ENCODE measurements around the gene GNPDA2.

Gene GNPDA2

GRCh38 chr4:44663539-44664263 lies 62.7 kb downstream of the GNPDA2 start:
- TF ChIP-seq, protein P1, sequence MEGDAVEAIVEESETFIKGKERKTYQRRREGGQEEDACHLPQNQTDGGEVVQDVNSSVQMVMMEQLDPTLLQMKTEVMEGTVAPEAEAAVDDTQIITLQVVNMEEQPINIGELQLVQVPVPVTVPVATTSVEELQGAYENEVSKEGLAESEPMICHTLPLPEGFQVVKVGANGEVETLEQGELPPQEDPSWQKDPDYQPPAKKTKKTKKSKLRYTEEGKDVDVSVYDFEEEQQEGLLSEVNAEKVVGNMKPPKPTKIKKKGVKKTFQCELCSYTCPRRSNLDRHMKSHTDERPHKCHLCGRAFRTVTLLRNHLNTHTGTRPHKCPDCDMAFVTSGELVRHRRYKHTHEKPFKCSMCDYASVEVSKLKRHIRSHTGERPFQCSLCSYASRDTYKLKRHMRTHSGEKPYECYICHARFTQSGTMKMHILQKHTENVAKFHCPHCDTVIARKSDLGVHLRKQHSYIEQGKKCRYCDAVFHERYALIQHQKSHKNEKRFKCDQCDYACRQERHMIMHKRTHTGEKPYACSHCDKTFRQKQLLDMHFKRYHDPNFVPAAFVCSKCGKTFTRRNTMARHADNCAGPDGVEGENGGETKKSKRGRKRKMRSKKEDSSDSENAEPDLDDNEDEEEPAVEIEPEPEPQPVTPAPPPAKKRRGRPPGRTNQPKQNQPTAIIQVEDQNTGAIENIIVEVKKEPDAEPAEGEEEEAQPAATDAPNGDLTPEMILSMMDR (conservative IDR thresholded peaks at IDR 0.05): no peak
- no peak for TF ChIP-seq ZFX (IDR thresholded peaks at IDR 0.05)
- no peak overlapping the region for H3K27ac ChIP-seq

DNA sequence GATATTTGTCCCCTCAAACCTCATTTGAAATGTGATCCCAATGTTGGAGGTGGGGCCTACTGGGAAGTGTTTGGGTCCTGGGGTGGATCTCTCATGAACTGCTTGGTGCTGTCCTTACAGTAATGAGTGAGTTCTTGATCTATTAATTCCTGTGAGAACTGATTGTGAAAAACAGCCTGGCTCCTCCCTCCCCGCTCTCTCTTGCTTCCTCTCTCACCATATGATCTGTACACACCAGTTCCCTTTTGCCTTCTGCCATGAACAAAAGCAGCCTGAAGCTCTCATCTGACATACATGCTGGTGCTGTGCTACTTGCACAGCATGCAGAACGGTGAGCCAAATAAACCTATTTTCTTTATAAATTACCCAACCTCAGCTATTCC lies 63.7 kb downstream of the GNPDA2 start:
- no peak overlapping the region for H3K27ac ChIP-seq
- TF ChIP-seq, protein P1 (conservative IDR thresholded peaks at IDR 0.05): no peak
- TF ChIP-seq ZFX (IDR thresholded peaks at IDR 0.05): no peak

DNA sequence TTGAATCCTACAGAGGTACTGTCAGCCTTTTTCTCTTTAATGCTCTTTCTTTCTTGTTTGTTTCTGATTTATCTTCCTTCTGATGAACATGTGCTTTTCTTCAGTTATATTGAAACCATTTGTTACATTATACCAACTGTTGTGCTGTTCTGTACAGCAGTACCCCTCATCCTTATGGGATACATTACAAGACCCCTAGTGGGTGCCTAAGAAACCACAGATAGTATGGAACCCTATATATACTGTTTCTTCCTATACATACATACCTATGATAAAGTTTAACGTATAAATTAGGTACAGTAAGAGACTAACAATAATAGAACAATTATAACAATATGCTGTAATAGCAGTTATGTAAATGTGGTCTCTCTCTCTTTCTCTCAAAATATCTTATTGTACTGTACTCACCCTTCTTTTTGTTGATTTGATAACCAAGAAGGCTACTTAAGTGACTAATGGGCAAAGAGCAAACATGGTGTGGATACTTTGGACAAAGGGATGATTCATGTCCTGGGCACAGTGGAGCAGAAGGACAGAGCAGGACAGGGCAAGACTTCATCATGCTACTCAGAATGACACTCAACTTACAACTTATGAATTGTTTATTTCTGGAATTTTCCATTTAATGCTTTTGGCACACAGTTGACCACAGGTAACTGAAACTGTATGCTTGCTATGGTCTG lies 64.3 kb downstream of the GNPDA2 start:
- H3K27ac ChIP-seq: no peak overlapping the region
- TF ChIP-seq ZFX (IDR thresholded peaks at IDR 0.05): no peak
- TF ChIP-seq, protein P1 (conservative IDR thresholded peaks at IDR 0.05): no peak

DNA sequence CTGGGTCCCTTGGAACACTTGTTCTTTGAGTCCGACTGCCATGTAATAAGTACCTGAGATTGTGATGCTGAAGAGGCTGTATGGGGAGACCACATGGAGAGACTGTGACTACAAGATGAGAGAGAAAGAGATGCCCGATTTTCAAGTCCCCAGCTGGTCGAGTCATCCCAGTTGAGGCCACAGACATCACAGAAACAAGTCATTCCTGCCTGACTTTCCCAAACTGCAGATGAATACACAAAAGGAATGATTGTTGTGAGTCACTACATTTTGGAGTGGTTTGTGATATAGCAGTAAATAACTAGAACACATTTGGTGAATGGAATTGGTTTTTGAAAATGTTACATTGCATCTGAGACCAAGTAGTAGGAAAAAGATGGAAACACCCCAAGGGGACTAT lies 66.0 kb downstream of the GNPDA2 start:
- no peak for TF ChIP-seq ZFX (IDR thresholded peaks at IDR 0.05)
- TF ChIP-seq, protein P1 (conservative IDR thresholded peaks at IDR 0.05): no peak
- no peak overlapping the region for H3K27ac ChIP-seq

GRCh38 chr4:44652002-44652401 lies 74.4 kb downstream of the GNPDA2 start:
- TF ChIP-seq, protein P1 (conservative IDR thresholded peaks at IDR 0.05): no peak
- no peak for TF ChIP-seq ZFX (IDR thresholded peaks at IDR 0.05)
- no peak overlapping the region for H3K27ac ChIP-seq
